GM19351 (cell line): ENCODE results near the gene EEF1AKMT1.
A peak's percentile ranks its signal among the peaks of the same experiment; 100 is the strongest.

ENCODE experiments used
- ATAC-seq: cut with Tn5 transposase; IDR thresholded peaks from one replicate; pipeline ENCODE4 v1.9.1; 2021; ENCODE audit warnings: mild to moderate bottlenecking, moderate library complexity; ENCODE audit not compliant: unreplicated experiment

EEF1AKMT1 gene, protein sequence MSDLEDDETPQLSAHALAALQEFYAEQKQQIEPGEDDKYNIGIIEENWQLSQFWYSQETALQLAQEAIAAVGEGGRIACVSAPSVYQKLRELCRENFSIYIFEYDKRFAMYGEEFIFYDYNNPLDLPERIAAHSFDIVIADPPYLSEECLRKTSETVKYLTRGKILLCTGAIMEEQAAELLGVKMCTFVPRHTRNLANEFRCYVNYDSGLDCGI

DNA sequence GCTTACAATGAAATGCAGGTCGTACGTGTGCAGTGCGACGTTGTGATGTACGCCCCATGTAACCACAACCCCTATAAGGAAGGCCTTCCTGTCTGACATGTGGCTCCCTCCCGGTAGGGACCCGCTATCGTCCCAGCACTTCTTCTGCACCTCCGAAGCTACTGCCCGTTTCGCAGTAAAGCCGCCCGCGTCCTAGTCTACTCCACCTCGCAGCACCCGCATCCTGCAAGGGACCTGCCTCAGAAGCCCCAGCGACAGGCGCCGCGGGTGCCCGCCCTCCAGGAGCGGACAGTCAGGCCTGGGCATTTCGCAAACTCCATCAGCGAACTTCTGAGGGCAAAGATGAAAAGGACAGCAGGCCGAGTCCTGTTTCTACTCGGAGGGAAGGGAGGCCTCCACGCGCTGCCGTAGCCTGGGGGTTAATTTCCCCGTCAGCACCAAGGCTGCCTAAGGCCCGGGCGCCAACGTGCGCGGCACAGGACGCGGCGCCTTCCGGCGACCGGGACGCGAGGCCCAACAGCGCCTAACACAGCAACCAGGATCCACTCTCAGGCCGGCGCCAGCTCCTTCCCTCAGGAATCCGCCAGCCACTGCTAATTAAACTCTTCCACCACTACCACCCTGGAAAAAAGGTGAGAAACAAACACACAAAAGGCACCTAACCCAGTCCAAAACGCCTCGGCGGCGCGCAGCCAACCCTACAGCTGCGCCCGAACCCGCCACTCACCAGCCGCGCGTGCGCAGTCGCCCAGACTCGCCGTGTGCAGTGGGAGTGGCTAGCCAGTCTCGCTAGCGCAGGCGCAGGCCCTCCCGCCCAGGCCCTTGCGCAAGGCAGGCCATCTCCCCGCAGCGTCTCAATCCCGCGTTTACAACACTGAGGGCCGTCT, at the start of gene EEF1AKMT1:
Gene EEF1AKMT1 (minus strand): TSS at position 768 of the 887 bp plus-strand sequence. CDS start 16,363 bp downstream, outside the sequence.
- ATAC-seq, result peak; percentile 81

DNA sequence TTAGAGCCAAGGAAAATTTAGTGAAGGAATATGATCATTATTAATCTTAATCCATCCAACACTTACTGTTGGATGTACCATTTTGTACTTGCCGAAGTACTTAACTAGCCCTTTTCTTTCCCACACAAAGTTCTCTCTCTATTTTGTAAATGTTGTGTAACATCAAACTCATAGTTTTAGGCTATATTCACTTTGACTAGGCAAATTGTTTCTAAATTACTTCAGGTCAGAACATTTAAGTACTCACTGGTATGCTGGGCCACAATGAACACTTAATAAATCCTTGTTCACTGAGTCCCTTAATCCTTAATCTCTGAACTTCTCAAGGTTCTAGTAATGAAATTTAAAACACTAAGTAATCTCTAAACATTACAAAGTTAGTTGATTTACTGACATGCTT, 49.3 kb upstream of the EEF1AKMT1 start:
- no peak for ATAC-seq

DNA sequence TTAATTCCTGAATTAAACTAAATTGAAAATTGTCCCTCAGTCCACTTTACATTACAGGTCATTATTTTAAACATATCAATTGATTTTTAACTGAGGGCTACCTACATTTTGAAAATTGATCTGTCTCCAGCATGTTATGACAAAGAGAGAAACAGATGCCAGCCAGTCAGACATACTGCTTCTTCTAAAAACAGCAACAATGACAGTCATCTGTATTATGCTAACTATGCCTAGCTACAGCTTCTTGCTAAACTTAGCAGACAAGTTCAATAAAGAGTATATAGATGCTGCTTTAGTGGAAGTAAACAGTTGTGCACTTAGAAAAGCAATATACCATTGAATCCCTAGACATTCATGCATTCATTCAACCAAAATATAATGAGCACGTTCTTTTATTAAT, 48.6 kb upstream of the EEF1AKMT1 start:
- ATAC-seq, result no peak

DNA sequence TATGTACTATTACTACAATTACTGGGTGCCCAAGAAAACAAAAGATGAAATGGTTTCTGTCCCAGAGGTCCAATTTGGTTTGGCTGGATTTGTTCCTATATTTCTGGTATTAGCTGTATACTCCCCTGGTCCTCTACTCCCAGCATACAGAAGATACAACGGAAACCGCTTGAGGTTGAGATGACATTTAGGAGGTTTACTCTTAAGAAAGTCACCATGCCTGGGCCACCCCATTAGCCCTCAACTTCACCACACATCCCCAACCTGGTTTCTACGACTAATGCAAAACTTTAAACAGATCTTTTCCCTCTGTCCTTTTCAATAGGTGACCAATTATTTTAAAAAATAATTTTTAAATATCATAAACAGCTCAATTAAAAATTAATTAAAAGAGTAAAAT, 46.0 kb upstream of the EEF1AKMT1 start:
- ATAC-seq, result no peak

DNA sequence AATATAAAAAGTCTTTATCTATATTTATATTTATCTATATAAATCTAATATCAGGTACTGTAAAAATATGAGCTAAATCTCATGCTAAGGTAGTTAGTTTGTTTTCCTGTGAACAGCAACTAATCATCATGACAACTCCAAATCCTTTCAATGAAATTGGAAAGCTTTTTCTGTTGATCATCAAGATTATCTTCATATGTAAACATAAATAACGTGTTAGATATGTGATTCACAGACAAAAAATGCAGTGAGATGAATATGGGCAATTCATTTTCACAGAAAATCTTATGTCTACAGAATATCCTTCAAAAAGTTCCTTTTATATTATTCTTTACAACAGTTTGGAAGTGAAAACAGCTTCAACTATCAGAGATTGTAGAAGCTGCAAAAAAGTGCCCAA, 41.7 kb upstream of the EEF1AKMT1 start:
- ATAC-seq, result no peak

DNA sequence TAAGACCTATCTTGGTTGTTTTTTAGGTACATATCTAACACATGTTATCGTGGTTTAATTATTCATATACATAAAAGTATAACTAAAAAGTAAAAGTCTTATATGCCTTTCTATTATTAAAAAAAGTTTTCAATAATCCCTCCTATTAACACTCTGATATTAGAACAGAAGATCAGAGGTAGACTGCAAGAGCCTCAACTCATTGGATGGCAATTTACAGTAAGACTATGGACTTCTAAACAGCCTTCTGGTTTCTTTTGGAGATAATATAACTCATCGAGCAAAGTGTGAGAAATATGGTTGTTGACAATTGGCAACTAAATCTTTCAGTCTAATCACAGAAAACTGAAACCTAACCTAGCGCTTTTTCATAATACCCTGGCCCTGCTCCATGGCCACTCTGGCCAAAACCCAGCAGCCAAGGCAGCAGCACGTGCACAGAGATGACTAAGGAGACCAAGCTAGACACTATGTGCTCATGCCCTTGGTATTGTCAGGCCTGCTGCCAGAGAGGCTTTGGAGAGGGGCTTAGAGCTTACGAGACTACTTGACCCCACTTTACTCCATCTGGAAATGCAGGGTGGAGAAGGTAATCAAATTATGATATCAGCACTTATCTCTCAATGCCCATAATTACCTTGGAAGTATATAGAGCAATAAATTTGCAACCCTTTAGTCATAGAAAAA, 40.6 kb upstream of the EEF1AKMT1 start:
- no peak for ATAC-seq

DNA sequence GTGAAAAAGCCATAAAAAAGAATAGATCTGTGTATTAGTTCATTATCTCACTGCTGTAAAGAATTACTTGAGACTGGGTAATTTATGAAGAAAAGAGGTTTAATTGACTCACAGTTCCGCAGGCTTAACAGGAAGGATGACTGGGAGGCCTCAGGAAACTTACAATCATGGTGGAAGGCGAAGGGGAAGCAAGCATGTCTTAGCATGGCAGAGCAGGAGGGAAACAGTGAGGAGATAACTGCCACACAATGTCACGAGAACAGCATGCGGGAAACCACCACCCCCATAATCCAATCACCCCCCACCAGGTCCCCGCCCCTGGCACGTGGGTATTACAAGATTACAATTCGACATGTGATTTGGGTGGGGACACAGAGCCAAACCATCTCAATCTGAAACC, 39.1 kb upstream of the EEF1AKMT1 start:
- no peak for ATAC-seq

DNA sequence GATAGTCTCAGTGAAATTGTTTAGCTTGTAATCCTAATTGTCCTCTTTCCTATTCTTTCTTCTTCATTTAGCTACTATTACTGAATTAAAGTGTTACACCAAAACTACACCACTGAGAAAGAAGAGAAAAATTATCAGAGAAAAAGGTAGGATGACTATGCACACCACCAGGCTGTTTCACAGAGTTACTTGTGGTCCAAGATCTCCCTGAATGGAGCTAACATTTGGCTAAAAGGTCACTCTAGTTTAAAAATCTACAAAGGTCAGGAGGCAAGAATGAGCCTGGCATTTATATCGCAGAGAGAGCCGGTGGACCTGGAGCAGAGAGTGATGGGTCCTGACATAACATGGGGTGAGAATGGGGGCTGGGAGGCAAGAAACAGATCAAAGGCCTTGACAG, 37.0 kb upstream of the EEF1AKMT1 start:
- no peak for ATAC-seq

DNA sequence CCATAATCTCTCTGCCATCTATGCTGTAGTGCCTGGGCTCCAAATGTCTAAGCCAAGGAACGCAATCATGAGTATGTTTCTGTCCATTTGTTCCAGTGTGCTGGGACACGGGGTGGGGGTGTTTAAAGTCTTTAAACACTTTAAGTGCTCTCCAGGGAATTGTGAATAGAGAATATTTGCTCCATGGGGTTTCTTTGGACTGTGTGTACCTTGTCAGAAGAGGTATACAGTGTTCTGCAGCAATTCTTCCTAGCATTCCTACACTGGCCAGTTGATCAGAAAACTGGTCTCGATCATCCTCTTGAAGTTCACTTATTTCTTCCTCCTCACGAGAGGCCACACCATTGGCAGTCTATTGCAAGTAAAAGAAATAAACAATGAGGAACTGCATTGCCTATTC, 35.1 kb upstream of the EEF1AKMT1 start:
- ATAC-seq, result no peak

DNA sequence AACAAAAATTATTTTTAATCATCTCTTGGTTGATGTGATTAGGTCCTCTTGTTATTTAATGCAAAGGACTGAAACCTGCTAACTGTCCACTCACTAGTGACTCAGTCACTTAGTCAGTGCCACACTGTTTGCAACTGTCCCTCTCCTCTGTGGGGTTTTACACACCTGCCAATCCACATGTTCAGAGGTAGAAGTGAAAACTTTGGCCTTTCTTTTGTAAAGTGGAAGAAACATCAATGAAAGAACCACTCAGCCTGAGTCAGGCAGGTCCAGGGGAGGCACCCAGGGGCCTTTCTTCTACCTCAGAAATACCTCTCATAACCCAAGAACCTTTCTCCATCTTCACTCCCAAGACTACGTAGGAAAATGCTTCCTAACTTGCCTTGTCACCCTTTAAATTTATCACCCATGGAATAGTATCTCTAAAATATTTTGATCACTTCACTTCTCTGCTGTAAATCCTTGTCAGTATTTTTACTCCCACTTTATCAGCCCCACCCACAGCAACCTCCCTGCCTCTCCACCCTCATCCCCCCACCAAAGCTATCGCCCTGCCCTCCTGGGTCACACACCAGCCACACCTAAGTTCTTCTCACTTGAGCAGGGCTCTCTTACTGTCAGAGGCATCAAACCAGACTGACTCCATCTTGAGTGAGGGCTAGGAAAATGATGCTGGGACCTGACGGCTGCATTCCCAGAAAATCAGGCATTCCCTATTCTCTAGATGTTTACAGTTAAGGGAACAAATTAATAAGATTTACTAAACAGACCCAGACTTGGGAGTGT, 29.6 kb upstream of the EEF1AKMT1 start:
- ATAC-seq, result no peak

DNA sequence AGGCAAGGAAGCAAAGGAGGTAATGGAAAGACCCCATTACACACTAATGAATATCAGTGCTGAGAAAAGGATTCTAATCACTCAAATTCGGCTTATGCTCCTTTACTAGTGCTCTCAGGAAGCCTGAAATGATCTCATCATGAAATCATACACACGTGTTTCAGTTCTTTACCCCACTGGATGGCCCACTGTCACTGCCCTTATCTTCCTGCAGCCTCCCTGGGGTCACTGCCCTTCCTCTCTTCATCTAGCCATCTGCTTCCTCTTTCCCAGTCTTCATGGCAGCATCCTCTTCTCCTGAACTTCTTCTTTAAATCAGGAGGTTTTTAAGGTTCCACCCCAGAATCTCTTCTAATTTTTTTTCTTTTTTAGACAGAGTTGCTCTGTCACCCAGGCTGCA, 27.9 kb upstream of the EEF1AKMT1 start:
- no peak for ATAC-seq

DNA sequence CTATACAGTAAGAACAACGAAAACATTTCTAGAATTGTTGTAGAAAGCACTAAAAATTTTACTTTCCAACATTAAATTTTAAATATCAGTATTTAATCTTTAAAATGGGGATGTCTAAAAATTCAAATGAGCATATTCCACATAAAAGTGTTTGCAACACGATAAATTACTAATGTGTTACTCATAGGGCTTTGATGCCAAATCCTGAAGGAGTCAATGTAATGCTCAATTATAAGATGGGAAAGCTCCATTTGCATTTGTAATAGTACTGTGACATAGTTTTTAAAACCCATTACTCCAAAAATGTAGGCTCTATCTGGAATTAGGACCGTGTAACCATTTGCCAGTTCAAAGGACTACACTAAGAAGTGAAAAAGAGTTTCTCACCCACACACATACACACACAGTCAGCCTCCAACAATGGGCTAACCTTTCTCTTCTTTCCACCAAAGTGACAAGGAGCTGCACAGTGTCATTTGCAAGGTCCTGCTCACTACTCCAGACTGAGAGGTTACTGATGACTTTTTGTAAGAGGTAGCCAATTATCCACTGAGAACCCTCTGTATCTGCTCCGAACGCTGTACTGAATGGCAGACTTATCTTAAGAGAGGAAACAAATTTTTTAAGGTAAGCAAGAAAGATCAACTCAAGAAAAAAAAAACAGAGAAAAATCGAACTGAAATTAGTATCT, 26.1 kb upstream of the EEF1AKMT1 start:
- no peak for ATAC-seq

DNA sequence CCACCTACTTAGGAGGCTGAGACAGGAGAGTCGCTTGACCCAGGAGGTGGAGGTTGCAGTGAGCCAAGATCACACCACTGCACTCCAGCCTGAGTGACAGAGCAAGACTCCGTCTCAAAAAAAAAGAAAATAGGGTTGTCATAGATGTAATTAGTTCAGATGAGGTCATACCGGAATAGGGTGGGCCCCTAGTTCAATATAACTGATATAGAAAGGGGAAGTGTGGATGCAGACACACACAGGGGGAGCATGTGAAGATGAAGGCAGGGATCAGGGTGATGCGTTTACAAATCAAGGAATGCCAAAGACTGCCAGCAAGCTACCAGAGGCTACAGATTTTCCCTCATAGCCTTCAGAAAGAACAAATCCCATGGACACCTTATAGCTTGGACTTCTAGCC, 24.3 kb upstream of the EEF1AKMT1 start:
- ATAC-seq, result peak; percentile 61

DNA sequence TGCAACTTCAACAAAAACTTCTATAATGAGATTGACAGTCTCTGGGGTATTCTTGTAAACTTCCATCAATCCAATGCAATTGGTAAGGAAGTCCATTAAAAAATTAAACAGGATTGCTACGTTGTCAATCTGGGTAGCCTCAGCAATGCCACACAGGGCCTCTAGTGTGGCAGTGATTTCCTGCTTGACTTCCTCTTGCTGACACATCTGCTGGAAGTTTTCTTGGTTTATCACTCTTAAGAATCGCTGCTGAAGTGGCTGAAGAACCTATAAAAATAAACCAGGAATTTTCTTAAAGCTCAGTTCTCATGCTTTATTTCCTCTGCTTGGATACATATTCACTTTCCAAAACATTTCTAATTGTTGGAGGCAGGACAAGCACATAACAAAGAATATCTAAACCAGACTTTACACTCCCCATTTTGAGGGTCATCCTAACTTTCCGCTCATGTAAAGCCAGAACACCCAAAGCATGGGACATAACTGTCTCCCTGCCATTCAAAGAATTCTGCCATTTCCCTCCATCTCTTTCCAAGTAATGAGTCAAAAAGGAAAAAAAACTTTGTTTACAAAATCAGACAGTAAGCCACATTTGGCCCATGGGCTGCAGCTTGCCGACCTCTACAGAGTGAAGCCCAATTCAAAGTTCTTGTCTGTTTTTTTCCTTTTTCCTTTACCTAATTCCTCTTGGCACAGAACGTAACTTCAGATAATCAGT, 23.2 kb upstream of the EEF1AKMT1 start:
- no peak for ATAC-seq

DNA sequence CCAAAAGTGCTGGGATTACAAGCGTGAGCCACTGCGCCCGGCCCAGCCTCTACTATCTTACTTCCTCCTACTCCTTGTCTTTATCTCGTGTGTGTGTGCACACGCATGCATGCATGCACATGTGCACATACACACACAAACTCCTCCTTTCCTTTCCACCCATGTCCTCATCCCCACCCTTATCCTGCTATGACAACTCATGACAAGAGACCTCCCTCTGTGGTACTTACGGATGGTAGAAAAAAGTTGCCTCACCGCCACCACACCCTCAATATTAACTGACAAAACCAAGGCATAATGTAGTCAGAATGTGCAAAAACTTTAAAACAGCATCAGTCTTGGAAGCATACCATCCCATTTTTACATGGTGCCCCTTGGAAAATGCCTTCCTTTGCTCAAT, 15.9 kb upstream of the EEF1AKMT1 start:
- ATAC-seq, result no peak

DNA sequence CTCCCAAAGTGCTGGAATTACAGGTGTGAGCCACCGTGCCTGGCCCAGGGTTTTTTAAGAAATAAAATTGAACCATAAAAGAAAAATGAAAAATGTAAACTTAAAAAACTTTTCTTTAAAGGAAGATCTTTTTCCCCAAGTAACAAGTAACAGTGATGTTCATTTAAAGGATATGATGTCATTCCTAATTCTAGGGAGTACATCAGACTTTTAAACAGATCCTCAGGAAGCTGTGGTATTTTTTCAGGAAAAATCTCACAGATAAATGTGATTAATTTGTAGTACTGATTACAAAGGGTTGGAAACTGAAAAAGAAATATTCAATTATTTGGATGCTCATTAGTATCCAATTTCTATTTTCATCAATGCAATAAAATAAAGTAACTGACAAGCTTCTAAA, 14.6 kb upstream of the EEF1AKMT1 start:
- ATAC-seq, result no peak

DNA sequence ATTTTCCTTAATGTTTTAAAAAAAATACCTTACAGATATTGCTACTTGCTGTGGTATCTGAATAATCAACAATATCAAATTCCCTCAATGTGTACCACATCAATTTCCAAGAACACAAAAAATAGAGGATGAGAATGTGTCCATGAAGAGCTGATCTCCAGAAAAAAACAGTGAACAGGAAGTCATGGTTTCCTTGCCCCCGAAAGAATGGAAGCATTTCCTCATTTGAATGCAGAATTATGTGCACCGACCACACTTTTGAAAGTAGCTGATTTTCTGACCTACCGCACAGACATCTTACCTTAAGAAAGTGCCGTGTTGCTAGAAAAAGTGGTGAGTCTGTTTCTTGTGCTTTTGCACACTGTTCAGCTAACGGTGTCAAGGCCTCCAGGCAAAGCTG, 13.4 kb upstream of the EEF1AKMT1 start:
- ATAC-seq, result no peak

DNA sequence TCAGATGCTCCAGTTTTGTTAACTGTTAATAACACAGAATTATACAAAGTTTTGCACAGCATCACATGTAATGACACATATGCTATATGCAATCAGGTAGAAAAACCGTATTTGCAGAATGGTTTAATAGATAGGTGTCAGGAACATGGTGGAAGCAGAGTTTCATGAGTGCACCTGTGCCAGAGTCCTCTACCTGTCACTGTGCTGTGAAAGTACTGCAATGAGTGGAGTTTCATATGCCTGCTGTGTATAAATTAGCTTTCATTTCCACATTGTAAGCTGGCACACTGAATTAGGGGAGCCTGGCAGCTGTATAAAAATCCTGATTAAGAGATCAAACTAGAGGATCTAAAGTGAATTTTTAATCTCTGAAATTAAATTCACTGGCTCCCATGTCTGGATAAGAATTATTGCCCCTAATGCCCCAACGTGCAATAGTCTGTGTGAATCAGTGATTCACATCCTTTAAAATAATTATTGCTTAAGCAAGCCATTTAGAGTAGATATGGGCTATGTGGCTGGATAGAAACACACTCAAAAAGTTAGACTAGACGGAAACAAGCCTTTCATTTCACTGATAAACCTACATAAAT, 8.5 kb upstream of the EEF1AKMT1 start:
- ATAC-seq, result peak; percentile 76

DNA sequence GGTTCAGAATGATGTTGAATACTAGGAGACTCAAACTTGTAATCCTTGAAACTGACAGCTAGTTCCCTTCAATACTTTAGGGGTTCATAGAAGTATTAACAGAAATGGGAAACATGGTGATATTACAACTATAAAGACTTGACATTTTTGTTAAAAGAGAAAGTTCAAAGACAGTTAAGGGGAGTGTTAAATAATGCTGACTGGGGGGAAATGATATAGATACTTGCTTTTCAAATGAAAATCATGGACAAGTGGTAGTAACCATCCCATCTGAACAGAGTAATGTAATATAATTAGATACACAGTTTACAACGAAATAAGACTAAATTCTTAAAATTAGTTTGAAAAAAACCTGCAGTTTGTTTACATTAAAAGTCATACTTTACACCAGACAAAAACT, 6.6 kb upstream of the EEF1AKMT1 start:
- ATAC-seq, result no peak
